DMS 273 (cell line): ENCODE data around the gene TASOR2.

Source experiments
- DNase-seq: peaks from one replicate; lab custom pipeline; 2025; ENCODE audit not compliant: unreplicated experiment; lab: John Stamatoyannopoulos, UW

TASOR2 gene

DNA sequence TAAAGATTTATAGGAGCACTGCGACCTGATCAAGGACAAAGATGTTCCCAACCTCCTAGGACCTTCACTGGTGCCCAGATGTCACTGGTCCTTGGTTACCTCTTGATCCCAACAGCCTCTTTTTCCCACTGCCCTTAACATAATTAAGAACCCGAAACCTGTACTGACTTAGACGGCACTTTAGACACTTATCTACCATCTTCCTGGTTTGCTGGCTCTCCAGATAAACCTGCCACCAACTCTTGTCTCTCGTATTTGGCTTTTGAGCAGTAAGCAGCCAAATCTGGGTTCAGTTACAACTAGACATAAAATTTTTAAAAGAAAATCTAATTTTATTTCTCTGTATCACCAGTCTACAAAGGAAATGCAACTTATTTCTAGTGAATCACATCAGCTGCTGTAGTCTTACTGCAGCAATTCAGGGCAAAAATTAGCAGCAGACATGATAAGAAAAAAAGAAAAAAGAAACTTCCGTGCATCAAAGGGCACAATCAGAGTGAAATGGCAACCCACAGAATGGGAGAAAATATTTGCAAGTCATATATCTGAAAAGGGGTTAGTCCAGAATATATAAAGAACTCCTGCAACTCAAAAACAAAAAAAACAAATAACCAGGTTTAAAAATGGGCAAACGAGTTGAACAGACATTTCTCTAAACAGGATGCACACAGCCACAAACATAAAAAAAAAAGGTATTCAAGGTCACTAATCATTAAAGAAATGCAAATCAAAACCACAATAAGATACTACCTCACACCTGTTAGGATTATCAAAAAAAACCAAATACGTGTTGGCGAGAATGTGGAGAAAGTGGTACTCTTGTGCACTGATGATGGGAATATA lies 27.7 kb upstream of the TASOR2 start:
- no peak for DNase-seq

DNA sequence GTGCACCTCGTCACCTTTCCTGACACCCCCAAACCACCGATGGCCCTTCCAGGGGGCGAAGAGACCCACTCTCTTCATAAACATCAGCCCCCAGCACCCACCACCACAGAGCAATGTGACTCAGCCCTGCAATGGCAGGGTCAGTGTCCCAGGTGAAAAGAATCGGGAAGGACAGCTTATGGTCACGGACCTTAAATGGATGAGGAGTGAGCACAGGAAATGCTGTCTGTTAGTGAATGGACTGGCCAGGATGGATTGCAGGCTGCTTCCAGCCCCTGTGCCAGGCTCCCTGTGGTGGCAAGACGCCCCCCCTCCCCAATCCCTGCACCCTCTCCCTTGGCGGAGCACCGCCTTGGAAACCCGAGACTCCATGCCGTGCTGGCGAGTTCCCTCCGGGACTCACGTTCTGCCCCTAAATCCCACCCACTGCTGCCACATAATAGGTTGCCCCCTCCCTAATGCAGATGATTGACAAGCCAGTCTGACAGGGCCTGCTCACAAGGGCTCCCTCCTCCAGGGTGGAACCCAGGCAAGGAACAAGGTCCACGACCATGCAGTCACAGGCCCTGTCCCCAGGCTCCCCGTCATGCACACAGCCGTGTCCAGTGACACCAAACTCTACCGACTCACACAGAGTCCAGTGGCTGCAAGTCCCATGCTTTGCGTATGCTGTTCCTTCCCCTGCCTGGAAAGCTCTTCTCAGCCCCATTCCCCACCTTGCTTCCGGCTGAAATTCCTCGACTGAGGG lies 25.6 kb upstream of the TASOR2 start:
- DNase-seq, result no peak

GRCh38 chr10:5659702-5660528 lies 24.7 kb upstream of the TASOR2 start:
- DNase-seq, result no peak

DNA sequence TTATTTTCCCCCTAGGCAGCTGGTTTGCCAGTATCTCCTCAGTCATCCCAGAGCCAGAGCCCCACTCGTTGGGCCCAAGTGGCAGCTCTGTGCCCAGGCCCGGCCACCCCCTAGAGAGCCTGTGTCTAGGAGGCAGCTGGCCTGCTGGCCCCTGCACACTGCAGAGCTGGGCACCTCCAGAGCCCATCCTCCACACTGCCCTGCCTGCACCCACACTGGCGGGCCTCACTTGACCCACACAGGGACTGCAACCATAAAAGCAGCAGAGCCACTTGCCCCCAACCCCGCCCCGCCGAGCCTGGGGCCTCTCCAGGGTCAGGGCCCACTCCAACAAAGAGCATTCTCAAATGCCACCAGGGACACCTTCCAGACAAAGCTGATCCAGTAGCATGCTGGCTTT lies 23.6 kb upstream of the TASOR2 start:
- no peak for DNase-seq

DNA sequence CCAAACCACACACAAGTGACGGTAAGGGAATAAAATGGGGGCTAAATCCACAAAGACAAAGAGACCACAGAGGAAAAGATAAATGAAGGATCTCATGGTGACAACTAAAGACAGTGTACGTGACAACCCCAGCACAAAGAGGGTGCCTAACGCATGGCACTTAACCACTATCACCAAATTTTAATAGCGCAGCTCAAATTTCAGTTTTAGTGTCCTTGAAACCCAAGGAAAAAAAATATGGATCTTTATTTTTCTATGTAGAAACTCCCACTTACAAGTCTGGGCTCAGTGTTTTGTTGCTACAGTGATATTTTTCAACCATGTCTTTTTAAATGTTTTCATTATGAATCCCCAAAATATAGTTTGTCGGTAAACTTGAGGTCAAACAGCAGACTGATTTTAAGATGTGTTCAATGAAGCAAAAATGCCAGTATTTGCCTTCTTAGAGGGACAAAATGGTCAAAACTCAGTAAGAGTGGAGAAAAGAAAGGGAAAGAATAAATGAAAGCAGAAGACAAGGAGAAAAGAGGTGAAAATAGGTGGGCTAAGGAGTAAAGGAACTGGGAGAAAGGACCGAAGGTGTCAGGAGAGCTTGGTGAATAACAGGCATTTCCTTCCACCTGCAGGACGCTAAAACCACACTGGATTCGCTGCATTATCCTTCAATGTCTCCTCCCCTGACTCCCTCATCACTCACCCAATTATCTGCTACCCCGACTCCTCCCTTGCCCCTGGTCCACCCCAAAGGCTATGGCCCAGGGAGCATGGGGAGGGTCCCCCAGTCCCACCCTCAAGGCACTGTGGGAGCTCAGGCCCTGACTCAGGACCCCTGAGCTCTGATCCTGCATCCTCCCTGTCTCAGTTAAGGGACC lies 21.7 kb upstream of the TASOR2 start:
- DNase-seq, result no peak

GRCh38 chr10:5663692-5664427 lies 20.8 kb upstream of the TASOR2 start:
- peak; percentile 30 for DNase-seq

GRCh38 chr10:5665373-5666007 lies 19.1 kb upstream of the TASOR2 start:
- DNase-seq, result peak; percentile 52

- DNase-seq, result peak; percentile 80
Measured at GRCh38 chr10:5666008-5666840, 18.4 kb upstream of the TASOR2 start, which contains the start of gene ASB13. TSS of gene ASB13 (minus strand) at chr10:5666595. CDS start at chr10:5666551, 44 bp downstream.

GRCh38 chr10:5666841-5667630 lies 17.6 kb upstream of the TASOR2 start:
- DNase-seq, result no peak

- DNase-seq, result no peak
Measured at GRCh38 chr10:5668429-5668828, 16.2 kb upstream of the TASOR2 start.

- no peak for DNase-seq
Measured at GRCh38 chr10:5669604-5670003, 15.0 kb upstream of the TASOR2 start.

DNA sequence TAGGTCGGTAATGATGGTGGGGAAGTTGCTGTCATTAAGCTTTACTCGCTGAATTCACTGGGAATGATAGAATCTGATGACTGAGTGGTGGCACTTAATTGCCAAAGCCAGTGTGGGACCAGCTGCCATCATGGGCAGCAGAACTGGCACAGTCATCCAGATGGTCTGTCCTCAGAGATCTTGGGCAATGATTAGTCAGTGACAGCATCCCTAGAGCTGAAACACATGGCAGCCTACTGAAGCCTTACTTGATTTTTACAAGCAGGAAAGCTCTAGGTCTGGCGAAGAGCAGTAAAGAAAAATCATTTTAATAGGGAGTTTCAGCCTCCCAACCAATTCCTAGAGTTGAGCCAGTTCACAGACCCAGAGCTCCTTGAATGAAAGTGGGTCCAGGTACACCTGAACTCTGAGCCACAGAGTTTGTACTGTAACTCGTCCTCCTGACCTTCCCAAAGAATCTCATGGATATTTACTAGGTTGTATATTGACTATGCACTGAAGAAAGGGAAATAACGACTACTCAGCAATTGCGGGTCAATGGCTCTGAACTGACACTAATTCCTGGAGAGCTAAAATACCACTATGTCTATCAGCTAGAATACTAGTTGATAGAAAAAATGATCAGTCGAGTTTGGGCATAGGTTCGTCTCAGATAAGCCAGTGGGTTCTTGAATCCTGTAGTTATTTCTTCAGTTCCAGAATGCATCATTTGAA lies 13.8 kb upstream of the TASOR2 start:
- DNase-seq, result peak; percentile 39

- DNase-seq, result no peak
Measured at GRCh38 chr10:5678397-5679036, 6.1 kb upstream of the TASOR2 start.

DNA sequence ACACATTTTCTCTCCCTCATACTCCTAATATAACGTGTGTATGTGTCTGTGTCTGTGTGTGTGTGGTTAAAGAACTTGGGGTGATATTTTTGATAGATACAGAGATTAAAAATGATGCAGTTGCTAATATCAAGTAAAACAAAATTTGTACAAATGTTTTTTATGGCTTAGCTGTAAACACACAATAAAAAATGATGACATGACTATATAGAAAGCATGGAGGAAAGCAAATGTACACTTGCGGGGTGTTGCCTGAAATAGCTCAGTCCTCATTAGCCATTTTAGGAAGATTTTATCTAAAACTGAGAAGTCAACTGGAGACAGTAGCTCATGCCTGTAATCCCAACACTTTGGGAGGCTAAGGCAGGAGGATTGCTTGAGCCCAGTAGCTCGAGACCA lies 5.6 kb upstream of the TASOR2 start:
- no peak for DNase-seq

- DNase-seq, result no peak
Measured at GRCh38 chr10:5679606-5680005, 5.0 kb upstream of the TASOR2 start.

- no peak for DNase-seq
Measured at GRCh38 chr10:5681930-5682329, 2.7 kb upstream of the TASOR2 start.
